Progenitor cell of endocrine pancreas (in vitro differentiated cells): ENCODE results near the gene ASCL3. TPM values are rescaled to one million over a fixed set of nuclear protein-coding genes. Genes with fewer than 3 reads are reported as not detected.
"Not testable (repeated sequence)": the region's sequence is repeated elsewhere in the genome, so short reads cannot be mapped to it uniquely, and the experiment has no call there.

Experiments
- DNase-seq: peaks from one replicate; pipeline ENCODE4 v3.0.0; 2021; ENCODE audit warnings: low spot score; ENCODE audit not compliant: unreplicated experiment
- H3K27ac Mint-ChIP-seq: 2 replicates; pipeline ENCODE4 v1.8.0; 2021; ENCODE audit warnings: mild to moderate bottlenecking, moderate library complexity, mixed read lengths
- H3K27me3 Mint-ChIP-seq: 2 replicates; pipeline ENCODE4 v1.8.0; 2021; ENCODE audit warnings: mixed read lengths
- H3K36me3 Mint-ChIP-seq: 2 replicates; pipeline ENCODE4 v1.8.0; 2022; ENCODE audit warnings: mixed read lengths; ENCODE audit not compliant: insufficient read depth
- H3K4me1 Mint-ChIP-seq: 2 replicates; pipeline ENCODE4 v1.8.0; 2021; ENCODE audit warnings: low read depth, mixed read lengths
- H3K4me3 Mint-ChIP-seq: 2 replicates; pipeline ENCODE4 v1.8.0; 2021; ENCODE audit warnings: low read depth, mild to moderate bottlenecking, moderate library complexity, mixed read lengths
- H3K9me3 Mint-ChIP-seq: 2 replicates; pipeline ENCODE4 v1.8.0; 2021; ENCODE audit warnings: low read depth, mixed read lengths
- total RNA-seq: library from RNA; stranded (reverse); gene quantifications from 2 replicates; pipeline ENCODE4 v1.2.1, GENCODE V29; 2021
- TF ChIP-seq, protein P1 (sequence below): fragments of 200-600 bp; sonication (generic); IDR thresholded peaks from one replicate; pipeline ENCODE4 v1.5.0; 2021; ENCODE audit warnings: antibody characterized with exemption, mild to moderate bottlenecking; ENCODE audit not compliant: unreplicated experiment

ASCL3 gene
- total RNA-seq, 1 donor from 2014 or later = not detected

DNA sequence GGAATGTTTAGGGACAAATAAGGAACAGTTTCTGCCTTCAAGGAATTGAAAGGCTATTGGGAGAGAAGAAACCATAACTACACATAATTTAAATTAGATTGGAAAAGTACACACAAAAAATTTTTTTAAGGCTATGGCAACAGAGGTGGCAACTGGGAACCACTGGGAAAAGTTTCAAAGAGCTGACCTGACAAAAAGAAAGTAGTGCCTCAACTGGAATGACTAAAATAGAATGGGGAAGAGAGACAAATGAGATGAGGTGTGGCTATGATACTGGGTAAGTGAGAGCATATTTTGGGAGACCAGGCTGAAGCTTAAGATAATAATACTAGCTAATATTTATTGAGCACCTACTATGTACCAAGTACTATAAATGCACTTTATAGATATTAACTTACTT, 34.7 kb downstream of the ASCL3 start:
- TF ChIP-seq, protein P1, sequence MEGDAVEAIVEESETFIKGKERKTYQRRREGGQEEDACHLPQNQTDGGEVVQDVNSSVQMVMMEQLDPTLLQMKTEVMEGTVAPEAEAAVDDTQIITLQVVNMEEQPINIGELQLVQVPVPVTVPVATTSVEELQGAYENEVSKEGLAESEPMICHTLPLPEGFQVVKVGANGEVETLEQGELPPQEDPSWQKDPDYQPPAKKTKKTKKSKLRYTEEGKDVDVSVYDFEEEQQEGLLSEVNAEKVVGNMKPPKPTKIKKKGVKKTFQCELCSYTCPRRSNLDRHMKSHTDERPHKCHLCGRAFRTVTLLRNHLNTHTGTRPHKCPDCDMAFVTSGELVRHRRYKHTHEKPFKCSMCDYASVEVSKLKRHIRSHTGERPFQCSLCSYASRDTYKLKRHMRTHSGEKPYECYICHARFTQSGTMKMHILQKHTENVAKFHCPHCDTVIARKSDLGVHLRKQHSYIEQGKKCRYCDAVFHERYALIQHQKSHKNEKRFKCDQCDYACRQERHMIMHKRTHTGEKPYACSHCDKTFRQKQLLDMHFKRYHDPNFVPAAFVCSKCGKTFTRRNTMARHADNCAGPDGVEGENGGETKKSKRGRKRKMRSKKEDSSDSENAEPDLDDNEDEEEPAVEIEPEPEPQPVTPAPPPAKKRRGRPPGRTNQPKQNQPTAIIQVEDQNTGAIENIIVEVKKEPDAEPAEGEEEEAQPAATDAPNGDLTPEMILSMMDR = no peak
- no peak for DNase-seq
- Mint-ChIP-seq H3K9me3 (no peaks in the 10 kb centered on the region), H3K27me3 (peaks cover 26% of the 10 kb centered on the region), H3K36me3 (no peaks in the 10 kb centered on the region), H3K4me1 (peaks cover 12% of the 10 kb centered on the region), H3K4me3 (no peak overlapping the region), H3K27ac (no peak overlapping the region)

DNA sequence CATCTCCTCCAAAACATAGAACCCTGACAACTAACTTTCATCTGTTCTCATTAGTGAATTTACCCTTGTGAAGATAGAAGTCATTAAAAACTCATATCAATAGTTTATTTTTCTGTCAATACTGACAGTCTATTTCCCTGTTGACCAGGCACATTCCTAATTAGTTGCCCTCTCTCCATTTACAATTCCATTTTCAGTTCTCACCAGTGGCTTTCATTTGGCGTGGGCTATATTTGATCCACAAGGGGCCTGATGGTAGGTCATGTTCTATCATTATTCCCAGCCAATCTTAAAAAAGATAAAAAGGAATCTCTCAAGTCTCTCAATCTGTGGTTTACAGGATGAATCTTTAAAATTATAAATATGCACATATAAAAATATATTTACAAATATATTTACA, 35.7 kb downstream of the ASCL3 start:
- H3K4me3 Mint-ChIP-seq = no peak overlapping the region
- H3K9me3 Mint-ChIP-seq = peaks cover 5% of the 10 kb centered on the region
- no peaks in the 10 kb centered on the region for H3K36me3 Mint-ChIP-seq
- H3K4me1 Mint-ChIP-seq = peaks cover 8% of the 10 kb centered on the region
- H3K27ac Mint-ChIP-seq = no peak overlapping the region
- DNase-seq = no peak
- TF ChIP-seq, protein P1 = no peak
- peaks cover 26% of the 10 kb centered on the region for H3K27me3 Mint-ChIP-seq

DNA sequence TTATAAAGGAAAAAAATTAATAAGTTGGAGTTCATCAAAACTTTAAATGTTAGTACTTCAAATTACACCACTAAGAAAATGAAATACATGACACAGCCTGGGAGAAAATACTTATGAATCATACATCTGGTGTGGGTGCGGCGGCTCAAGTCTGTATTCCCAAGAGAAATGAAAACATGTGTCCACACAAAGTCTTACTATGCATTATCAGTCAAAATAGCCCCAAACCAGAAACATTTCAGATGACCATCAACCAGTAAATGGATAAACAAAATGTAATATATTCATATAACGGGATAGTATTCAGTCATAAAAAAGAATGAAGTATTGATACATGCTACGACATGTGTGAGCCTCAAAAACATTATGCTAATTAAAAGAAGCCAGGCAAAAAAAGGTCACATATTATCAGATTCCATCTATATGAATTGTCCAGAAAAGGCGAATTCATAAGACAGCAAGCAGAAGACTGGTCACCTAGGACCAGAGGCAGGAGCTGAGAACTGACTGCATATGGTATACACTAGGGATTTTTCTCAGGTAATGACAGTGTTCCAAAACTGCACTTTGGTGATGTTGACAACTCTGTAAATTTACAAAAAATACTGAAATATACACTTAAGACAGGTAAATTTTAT, 37.2 kb downstream of the ASCL3 start:
- no peak for DNase-seq
- no peak overlapping the region for H3K27ac Mint-ChIP-seq
- no peaks in the 10 kb centered on the region for H3K36me3 Mint-ChIP-seq
- H3K4me3 Mint-ChIP-seq = no peak overlapping the region
- H3K27me3 Mint-ChIP-seq = peaks cover 26% of the 10 kb centered on the region
- peaks cover 8% of the 10 kb centered on the region for H3K4me1 Mint-ChIP-seq
- peaks cover 11% of the 10 kb centered on the region for H3K9me3 Mint-ChIP-seq
- TF ChIP-seq, protein P1 = no peak

DNA sequence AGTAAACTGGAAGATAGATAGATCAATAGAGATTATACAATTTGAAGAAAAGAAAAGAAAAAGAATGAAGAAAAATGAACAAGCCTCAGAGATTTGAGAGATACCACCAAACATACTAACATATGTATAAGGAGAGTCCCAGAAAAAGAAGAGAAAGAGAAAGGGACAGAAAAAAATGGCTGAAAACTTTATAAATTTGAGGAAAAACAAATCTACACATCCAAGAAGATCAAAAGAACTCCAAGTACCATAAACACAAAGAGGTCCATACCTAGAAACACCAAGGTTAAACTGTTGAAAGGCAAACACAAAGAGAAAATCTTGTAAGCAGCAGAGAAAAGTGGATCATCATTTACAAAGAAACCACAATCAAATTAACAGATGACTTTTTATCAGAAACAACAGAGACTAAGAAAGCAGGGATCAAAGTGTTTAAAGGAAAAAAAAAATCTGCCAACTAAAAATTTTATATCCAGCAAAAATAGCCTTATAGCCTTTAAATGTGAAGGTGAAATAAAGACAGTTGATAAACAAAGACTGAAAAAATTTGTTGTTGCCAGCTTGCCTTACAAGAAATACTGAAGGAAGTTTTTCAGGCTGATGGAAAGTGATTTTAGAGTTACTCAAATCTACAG, 43.6 kb downstream of the ASCL3 start:
- no peak for DNase-seq
- TF ChIP-seq, protein P1 = no peak
- Mint-ChIP-seq H3K4me1 (no peaks in the 10 kb centered on the region), H3K27ac (no peak overlapping the region), H3K9me3 (peaks cover 22% of the 10 kb centered on the region), H3K4me3 (no peak overlapping the region), H3K36me3 (peaks cover 5% of the 10 kb centered on the region), H3K27me3 (no peaks in the 10 kb centered on the region)

DNA sequence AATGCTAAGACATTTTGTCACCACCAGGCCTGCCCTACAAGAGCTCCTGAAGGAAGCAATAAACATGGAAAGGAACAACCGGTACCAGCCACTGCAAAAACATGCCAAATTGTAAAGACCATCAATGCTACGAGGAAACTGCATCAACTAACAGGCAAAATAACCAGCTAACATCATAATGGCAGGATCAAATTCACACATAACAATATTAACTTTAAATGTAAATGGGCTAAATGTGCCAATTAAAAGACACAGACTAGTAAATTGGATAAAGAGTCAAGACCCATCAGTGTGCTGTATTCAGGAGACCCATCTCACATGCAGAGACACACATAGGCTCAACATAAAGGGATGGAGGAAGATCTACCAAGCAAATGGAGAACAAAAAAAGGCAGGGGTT, 51.6 kb downstream of the ASCL3 start:
- not testable (repeated sequence) for H3K27me3 Mint-ChIP-seq, H3K4me3 Mint-ChIP-seq, H3K27ac Mint-ChIP-seq, DNase-seq, H3K4me1 Mint-ChIP-seq, H3K36me3 Mint-ChIP-seq
- H3K9me3 Mint-ChIP-seq = peaks cover 17% of the 10 kb centered on the region

Other genes starting within 250 kb of the ASCL3 start
- 15.7 and 16.5 TPM in 2 replicates for gene AKIP1, start 31.8 kb downstream of the ASCL3 start, total RNA-seq
- not detected in 2 replicates for gene C11orf16, start 10.1 kb downstream of the ASCL3 start, total RNA-seq
- 20.4 and 21.2 TPM in 2 replicates for gene TMEM9B, start 21.4 kb upstream of the ASCL3 start, total RNA-seq
- gene NRIP3, start 61.0 kb upstream of the ASCL3 start, total RNA-seq = 0.33 and 0.65 TPM in 2 replicates
- gene SCUBE2, start 148.6 kb upstream of the ASCL3 start, total RNA-seq = 1.2 and 1.4 TPM in 2 replicates